IMR-90 (cell line): ENCODE measurements around the gene HCRTR1. TPM values are rescaled to one million over a fixed set of nuclear protein-coding genes. Genes with fewer than 3 reads are reported as not detected.

Experiments used
- ATAC-seq: fragments of 200-7000 bp; cut with Tn5 transposase; 2 replicates; pipeline ENCODE4 v1.9.1; 2020; ENCODE audit warnings: low read depth, mild to moderate bottlenecking, moderate library complexity
- BruUV-seq: library from RNA; stranded (reverse); fragments of 400-500 nt; replicated peaks from 2 replicates; lab custom pipeline; 2021; lab: Mats Ljungman, UMichigan
- CTCF ChIA-PET: fragments of 300-600 bp; formaldehyde crosslinking; extraction: SDS; loops from one replicate; lab custom pipeline; 2021; ENCODE audit warnings: antibody characterized with exemption; lab: Yijun Ruan, JAX
- POLR2A ChIA-PET: fragments of 300-600 bp; sonication (Branson Sonifier 250); formaldehyde crosslinking; loops from one replicate; lab custom pipeline; 2022; ENCODE audit warnings: antibody characterized with exemption; ENCODE audit not compliant: unreplicated experiment; lab: Charles Lee
- DNase-seq: peaks from one replicate; pipeline ENCODE4 v3.0.0; 2013
- H2AFZ ChIP-seq: replicated peaks from 2 replicates; pipeline ENCODE3; 2013; ENCODE audit warnings: low read length, mild to moderate bottlenecking; ENCODE audit not compliant: poor library complexity
- H2AK5ac ChIP-seq: 2 replicates; pipeline ENCODE4 v1.6.1; 2013; ENCODE audit warnings: low read depth, low read length, inconsistent platforms
- H2AK9ac ChIP-seq: replicated peaks from 2 replicates; pipeline ENCODE3; 2013; ENCODE audit warnings: mild to moderate bottlenecking, low read depth, low read length, moderate library complexity; ENCODE audit not compliant: poor library complexity
- H2BK120ac ChIP-seq: 2 replicates; pipeline ENCODE4 v1.6.1; 2013; ENCODE audit warnings: low read depth, low read length, inconsistent platforms
- H2BK15ac ChIP-seq: 3 replicates; pipeline ENCODE4 v1.6.1; 2013; ENCODE audit warnings: low read depth, low read length, inconsistent platforms
- H2BK20ac ChIP-seq: 2 replicates; pipeline ENCODE4 v1.6.1; 2013; ENCODE audit warnings: low read depth, mild to moderate bottlenecking, inconsistent platforms, low read length, moderate library complexity
- H2BK5ac ChIP-seq: 2 replicates; pipeline ENCODE4 v1.6.1; 2013; ENCODE audit warnings: mild to moderate bottlenecking, low read depth, low read length, inconsistent platforms; ENCODE audit not compliant: poor library complexity, severe bottlenecking
- H3K14ac ChIP-seq: replicated peaks from 2 replicates; pipeline ENCODE4 v1.6.1; 2013; ENCODE audit warnings: low read depth, low read length, inconsistent platforms
- H3K18ac ChIP-seq: 2 replicates; pipeline ENCODE4 v1.6.1; 2013; ENCODE audit warnings: low read depth, low read length, control low read depth
- H3K23ac ChIP-seq: 2 replicates; pipeline ENCODE4 v1.6.1; 2013; ENCODE audit warnings: low read depth, low read length, inconsistent platforms
- H3K27ac ChIP-seq: 2 replicates; pipeline ENCODE4 v1.5.1; 2013; ENCODE audit warnings: mild to moderate bottlenecking, control low read depth, low read length; ENCODE audit not compliant: insufficient read depth
- H3K27me3 ChIP-seq: 2 replicates; pipeline ENCODE4 v1.6.1; 2013; ENCODE audit warnings: low read length; ENCODE audit not compliant: control insufficient read depth, insufficient read depth
- H3K36me3 ChIP-seq: 2 replicates; pipeline ENCODE4 v1.6.1; 2013; ENCODE audit warnings: low read length, mixed read lengths; ENCODE audit not compliant: control insufficient read depth, insufficient read depth
- H3K4ac ChIP-seq: 2 replicates; pipeline ENCODE4 v1.6.1; 2013; ENCODE audit warnings: low read depth, low read length, inconsistent platforms
- H3K4me1 ChIP-seq: 2 replicates; pipeline ENCODE4 v1.6.1; 2013; ENCODE audit warnings: low read length, mixed read lengths; ENCODE audit not compliant: control insufficient read depth, insufficient read depth
- H3K4me2 ChIP-seq: 2 replicates; pipeline ENCODE4 v1.6.1; 2013; ENCODE audit warnings: low read depth, mild to moderate bottlenecking, control low read depth, low read length, moderate library complexity
- H3K4me3 ChIP-seq: 2 replicates; pipeline ENCODE4 v1.5.1; 2013; ENCODE audit warnings: low read depth, mild to moderate bottlenecking, control low read depth, low read length, moderate library complexity; ENCODE audit not compliant: insufficient read depth
- H3K56ac ChIP-seq: 2 replicates; pipeline ENCODE4 v1.6.1; 2013; ENCODE audit warnings: low read length, inconsistent platforms; ENCODE audit not compliant: insufficient read depth; ENCODE audit errors: extremely low read depth
- H3K79me1 ChIP-seq, 2 experiments: 2 replicates each; pipeline ENCODE4 v1.6.1; 2013; ENCODE audit warnings: low read length in 2 of 2, inconsistent platforms in 1 of 2, low read depth in 1 of 2
- H3K9ac ChIP-seq: 2 replicates; pipeline ENCODE4 v1.6.1; 2013; ENCODE audit warnings: low read depth, low read length, control low read depth
- H3K9me1 ChIP-seq: 2 replicates; pipeline ENCODE4 v1.6.1; 2013; ENCODE audit warnings: low read length, inconsistent platforms; ENCODE audit not compliant: insufficient read depth
- H3K9me3 ChIP-seq: 2 replicates; pipeline ENCODE4 v1.6.1; 2013; ENCODE audit warnings: low read length; ENCODE audit not compliant: control insufficient read depth, insufficient read depth
- H4K20me1 ChIP-seq: 2 replicates; pipeline ENCODE4 v1.6.1; 2013; ENCODE audit warnings: low read length, inconsistent platforms; ENCODE audit not compliant: insufficient read depth
- H4K5ac ChIP-seq: 2 replicates; pipeline ENCODE4 v1.6.1; 2013; ENCODE audit warnings: mild to moderate bottlenecking, low read depth, low read length, control low read depth
- H4K8ac ChIP-seq, 2 experiments: 2 replicates each; pipeline ENCODE4 v1.6.1; 2013; ENCODE audit warnings: low read depth in 2 of 2, low read length in 2 of 2, control low read depth in 1 of 2, inconsistent platforms in 1 of 2
- H4K91ac ChIP-seq: 2 replicates; pipeline ENCODE4 v1.6.1; 2013; ENCODE audit warnings: low read depth, low read length, inconsistent platforms; ENCODE audit not compliant: insufficient read depth
- BHLHE40 ChIP-seq: fragments of 150-350 bp; IDR thresholded peaks from 2 replicates; pipeline ENCODE4 v1.6.1; 2016; ENCODE audit warnings: mild to moderate bottlenecking, low read depth, low read length
- CTCF ChIP-seq: conservative IDR thresholded peaks from 2 replicates; pipeline ENCODE4 v1.5.1; 2012; ENCODE audit warnings: mild to moderate bottlenecking, low read depth, low read length, improper control_type of control experiment
- ELK1 ChIP-seq: fragments of 150-350 bp; IDR thresholded peaks from 2 replicates; pipeline ENCODE4 v1.6.1; 2016; ENCODE audit warnings: low read depth, mild to moderate bottlenecking, low read length, moderate library complexity, borderline replicate concordance
- FOS ChIP-seq: fragments of 150-350 bp; IDR thresholded peaks from 2 replicates; pipeline ENCODE4 v1.6.1; 2016; ENCODE audit warnings: low read depth, low read length
- MAFK ChIP-seq: IDR thresholded peaks from 2 replicates; pipeline ENCODE4 v1.6.1; 2012; ENCODE audit warnings: low read depth, low read length, improper control_type of control experiment
- MAZ ChIP-seq: IDR thresholded peaks from 2 replicates; pipeline ENCODE4 v1.6.1; 2012; ENCODE audit warnings: low read depth, mild to moderate bottlenecking, low read length, improper control_type of control experiment, moderate library complexity, borderline replicate concordance
- MXI1 ChIP-seq: IDR thresholded peaks from 2 replicates; pipeline ENCODE4 v1.6.1; 2012; ENCODE audit warnings: low read depth, mild to moderate bottlenecking, low read length, moderate library complexity, borderline replicate concordance
- NFE2L2 ChIP-seq: fragments of 150-350 bp; IDR thresholded peaks from 2 replicates; pipeline ENCODE4 v1.6.1; 2016; ENCODE audit warnings: low read depth, mild to moderate bottlenecking, low read length
- POLR2A ChIP-seq: IDR thresholded peaks from 2 replicates; pipeline ENCODE4 v1.6.1; 2012; ENCODE audit warnings: mild to moderate bottlenecking, low read depth, low read length
- RAD21 ChIP-seq: IDR thresholded peaks from 2 replicates; pipeline ENCODE4 v1.6.1; 2012; ENCODE audit warnings: low read length, improper control_type of control experiment
- RCOR1 ChIP-seq: IDR thresholded peaks from 2 replicates; pipeline ENCODE4 v1.6.1; 2012; ENCODE audit warnings: mild to moderate bottlenecking, low read length, improper control_type of control experiment; ENCODE audit not compliant: insufficient replicate concordance
- RFX5 ChIP-seq: IDR thresholded peaks from 2 replicates; pipeline ENCODE4 v1.8.0; 2012; ENCODE audit warnings: low read depth, mild to moderate bottlenecking, low read length, moderate library complexity
- SMC3 ChIP-seq: fragments of 150-350 bp; IDR thresholded peaks from 2 replicates; pipeline ENCODE4 v1.6.1; 2016; ENCODE audit warnings: low read depth, mild to moderate bottlenecking, antibody characterized with exemption, low read length, moderate library complexity
- USF2 ChIP-seq: fragments of 150-350 bp; IDR thresholded peaks from 2 replicates; pipeline ENCODE4 v1.6.1; 2017; ENCODE audit warnings: mild to moderate bottlenecking, antibody characterized with exemption, low read length, low read depth
- WGBS, 2 experiments: methylation state at CpG; one replicate each; pipeline versions ENCODE4 v1.1.5 to v1.1.7; 2013; ENCODE audit warnings: missing lambda C conversion rate in 2 of 2; ENCODE audit not compliant: insufficient read length in 1 of 2; ENCODE audit errors: extremely low coverage in 2 of 2; 5-methylcytosine and 5-hydroxymethylcytosine counted together
- dilution Hi-C: fragments of 300-500 bp; cut with HindIII; formaldehyde crosslinking; loops from one replicate; pipeline ENCODE4 v1.14.3; 2018; ENCODE audit warnings: low sequenced_read_pairs; ENCODE audit not compliant: unreplicated experiment
- in situ Hi-C: fragments of 300-500 bp; cut with MboI; formaldehyde crosslinking; loops from 3 replicates; pipeline ENCODE4 v1.14.3; 2019; ENCODE audit warnings: low sequenced_read_pairs, inconsistent platforms, mixed read lengths
- intact Hi-C: fragments of 100-400 bp; cut with micrococcal nuclease; formaldehyde crosslinking; loops from 2 replicates; pipeline ENCODE4 v1.10.0; 2022
- polyA plus RNA-seq, 3 experiments: library from polyadenylated mRNA; depleted of rRNA; stranded (reverse); fragments of >200 nt; gene quantifications; 2 replicates each; pipeline ENCODE4 v1.2.3, GENCODE V29; 2012; ENCODE audit warnings: low replicate concordance in 1 of 3
- total RNA-seq: library from RNA; depleted of rRNA; stranded (reverse); fragments of >200 nt; gene quantifications from 2 replicates; pipeline ENCODE4 v1.2.3, GENCODE V29; 2012

The HCRTR1 gene
- total and polyA plus RNA-seq, 2 of the 4 experiments (the other 2 are of a cell fraction) = not detected

- no TSS peak for BruUV-seq
- no peak for DNase-seq
- Histone ChIP-seq H3K27me3 (no peaks in the 10 kb centered on the region), H2AK5ac (no peak overlapping the region), H3K79me1 (no peaks in the 10 kb centered on the region), H3K56ac (no peak overlapping the region), H2AK9ac (no peak overlapping the region), H4K5ac (no peak overlapping the region), H2BK15ac (no peak overlapping the region), H3K18ac (no peak overlapping the region), H3K4me1 (peaks cover 8% of the 10 kb centered on the region), H2BK20ac (peak overlapping the region; percentile 14; the same call in 1 of the 2 replicates), H3K9me1 (peaks cover 7% of the 10 kb centered on the region), H4K8ac (no peak overlapping the region), H2BK120ac (no peak overlapping the region), H4K20me1 (no peaks in the 10 kb centered on the region), H3K4me2 (no peak overlapping the region), H3K14ac (no peak overlapping the region), H3K27ac (no peak overlapping the region), H3K9me3 (no peaks in the 10 kb centered on the region), H2AFZ (no peak overlapping the region), H3K4ac (peak overlapping the region; percentile 20; the same call in 1 of the 2 replicates), H4K91ac (no peak overlapping the region), H3K36me3 (no peaks in the 10 kb centered on the region), H3K9ac (no peak overlapping the region), H2BK5ac (no peak overlapping the region), H3K4me3 (no peak overlapping the region), H3K23ac (no peak overlapping the region)
- TF ChIP-seq POLR2A (no peak), MXI1 (no peak), MAFK (no peak), SMC3 (no peak), MAZ (no peak), CTCF (no peak), RAD21 (no peak), USF2 (no peak), BHLHE40 (no peak), RCOR1 (no peak), FOS (no peak), NFE2L2 (no peak), RFX5 (no peak), ELK1 (no peak)
- CTCF ChIA-PET = interaction anchor here (1.0 kb wide), 1 partner anchor 177 kb away, joined by 3 read pairs; no protein-coding TSS in a partner anchor
- POLR2A ChIA-PET = no interaction called here
- no peak for ATAC-seq
- intact Hi-C loops = loop anchor here (10.0 kb wide), 1 partner anchor 397 kb away; no protein-coding TSS in a partner anchor
- no CpG with 5 or more reads among the region's 10 CpGs for WGBS, 2 experiments
- dilution Hi-C loops = no loop called here
- in situ Hi-C loops = loop anchor here (10.0 kb wide), 2 partner anchors 47 to 157 kb away; partner anchors contain the start of gene HCRTR1
These were observed 49.4 kb upstream of the HCRTR1 start for GRCh38 chr1:31567956-31568570.
